Cardiac septum (tissue), 1 donor: Measurements from ENCODE around the gene FAM89A. TPM values are rescaled to one million over a fixed set of nuclear protein-coding genes. Genes with fewer than 3 reads are reported as not detected.

Experiments
- DNase-seq: peaks from one replicate; pipeline ENCODE4 v3.0.0-alpha.2; 2020; ENCODE audit warnings: low spot score
- intact Hi-C: fragments of 100-400 bp; cut with DNase I; formaldehyde crosslinking; loops from one replicate; pipeline ENCODE4 v1.14.0; 2022
- long read RNA-seq: library from polyadenylated mRNA; unstranded; transcript quantifications from one replicate; pipeline ENCODE4 v2.0.0, GENCODE V29; 2021
- total RNA-seq: library from RNA; stranded (reverse); fragmentation: NEBNext Ultra II Directional; extraction: Animal tissue kit (Norgen Biotek cat#: 25700); gene quantifications from one replicate; pipeline ENCODE4 v1.2.1, GENCODE V29; 2021
- donor health status: DM: no; HTN: no; CAD: no.

Gene FAM89A
- 4.1 TPM for total RNA-seq
- long read RNA-seq, transcript FAM89A-201 (2 exons, 1,495 nt) = major isoform, 18 of 18 reads
- long read RNA-seq, partial matches to known transcripts = 0 of 18 reads
- long read RNA-seq, other reads (novel, unspliced or antisense) = 0 of 18 reads

- no peak for DNase-seq
- intact Hi-C loops = no loop called here
Observed at GRCh38 chr1:231040019-231040799, at the start of gene FAM89A. FAM89A (minus strand) TSS chr1:231040254; CDS start chr1:231040211, 43 bp downstream.

GRCh38 chr1:231084353-231084752 is 44.3 kb upstream of the FAM89A start:
- intact Hi-C loops = no loop called here
- DNase-seq = no peak

- no peak for DNase-seq
- intact Hi-C loops = no loop called here
Observed at GRCh38 chr1:231079163-231079562, 39.1 kb upstream of the FAM89A start.

- intact Hi-C loops = no loop called here
- no peak for DNase-seq
Observed at GRCh38 chr1:231078250-231078649, 38.2 kb upstream of the FAM89A start.

DNA sequence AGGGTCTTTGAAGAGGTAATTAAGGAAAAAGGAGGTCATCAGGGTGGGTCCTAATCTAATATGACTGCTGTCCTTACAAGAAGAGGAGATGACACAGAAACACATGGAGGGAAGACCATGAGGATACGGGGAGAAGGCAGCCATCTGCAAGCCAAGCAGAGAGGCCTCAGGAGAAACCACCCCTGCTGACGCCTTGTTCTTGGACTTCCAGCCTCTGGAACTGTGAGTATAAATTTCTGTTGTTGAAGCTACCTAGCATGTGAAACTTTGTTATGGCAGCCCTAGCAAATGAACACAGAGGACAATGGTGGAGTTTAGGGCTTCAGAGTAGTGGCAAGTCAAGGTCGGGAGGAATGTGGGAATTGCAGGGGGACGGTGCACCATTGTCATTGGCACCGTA is 36.7 kb upstream of the FAM89A start:
- intact Hi-C loops = no loop called here

DNA sequence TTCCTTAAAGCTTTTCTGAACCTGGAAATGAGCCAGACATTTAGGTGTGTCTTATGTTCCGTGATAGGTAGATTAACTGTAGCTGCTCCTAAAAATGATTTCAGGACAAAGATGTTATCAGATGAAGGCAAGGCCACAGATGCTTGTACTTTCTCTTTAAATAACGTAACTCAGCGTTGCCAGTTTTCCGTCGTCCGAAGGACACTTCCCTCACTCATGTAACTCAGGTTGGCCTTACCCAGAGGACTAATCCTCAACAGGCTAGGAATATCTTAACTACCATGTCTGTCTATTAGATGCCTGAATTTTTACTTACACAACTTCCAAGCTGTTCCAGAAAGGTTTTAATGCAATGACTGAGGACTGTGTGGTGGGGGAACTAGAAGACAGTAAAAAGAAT is 35.4 kb upstream of the FAM89A start:
- intact Hi-C loops = no loop called here
- no peak for DNase-seq

More for the DNA sequence above, 36.7 kb upstream of the FAM89A start:
- no peak for DNase-seq

DNA sequence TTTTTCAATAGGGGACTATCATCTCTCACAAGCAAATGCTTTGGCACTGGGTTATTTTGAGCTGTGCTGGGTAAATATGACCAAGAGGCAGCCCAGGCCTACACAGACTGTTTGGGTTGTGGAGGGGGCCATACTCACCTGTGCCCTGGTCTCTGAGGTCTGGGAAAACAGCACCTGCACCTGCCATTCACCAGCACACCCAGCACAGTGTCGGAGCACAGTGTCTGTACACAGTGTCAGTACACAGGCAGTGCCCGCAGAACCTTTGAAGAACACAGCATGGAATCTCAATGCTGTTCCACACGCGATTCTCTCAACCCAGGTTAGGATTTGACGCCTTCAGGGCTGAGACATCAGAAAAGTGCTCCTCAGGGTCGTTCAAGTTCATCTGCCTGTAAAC is 35.0 kb upstream of the FAM89A start:
- intact Hi-C loops = no loop called here

DNA sequence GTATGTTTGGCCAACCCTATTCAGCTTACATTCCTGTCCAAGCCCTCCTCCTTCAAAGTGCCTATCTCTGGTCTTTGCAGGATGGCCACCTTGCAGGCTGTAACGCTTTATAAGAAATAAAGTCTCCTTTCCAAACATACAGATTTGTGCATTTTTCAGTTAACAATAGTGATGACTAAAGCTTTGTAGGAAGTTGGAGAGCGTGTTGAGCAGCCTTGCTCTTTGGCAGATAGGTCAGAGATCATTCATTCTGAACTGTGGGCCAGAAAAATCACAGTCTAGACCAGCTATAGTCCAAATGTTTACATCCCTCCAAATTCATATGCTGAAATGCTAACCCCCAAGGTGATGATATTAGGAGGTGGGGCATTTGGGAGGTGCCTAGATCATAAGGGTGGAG is 34.0 kb upstream of the FAM89A start:
- intact Hi-C loops = no loop called here

More for the DNA sequence above, 35.0 kb upstream of the FAM89A start:
- no peak for DNase-seq

DNA sequence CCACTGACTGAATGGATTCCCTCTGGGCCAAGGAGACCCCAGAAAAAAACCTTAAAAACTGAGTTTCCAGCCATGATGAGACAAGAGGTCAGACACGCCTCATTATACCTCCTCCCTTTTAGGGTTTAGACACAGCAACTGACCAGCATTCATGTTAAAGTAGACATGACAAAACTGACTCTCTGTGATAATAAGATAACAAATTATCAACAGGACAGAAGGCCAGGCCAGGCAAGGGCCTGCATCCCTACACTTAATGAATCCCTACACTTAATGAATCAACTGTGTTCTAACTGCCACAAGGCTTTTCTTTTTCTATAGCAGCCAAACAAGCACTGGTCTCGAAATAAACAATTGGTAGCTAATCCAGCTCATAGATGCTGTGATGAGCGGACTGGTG is 33.3 kb upstream of the FAM89A start:
- intact Hi-C loops = no loop called here
- DNase-seq = no peak

More for the DNA sequence above, 34.0 kb upstream of the FAM89A start:
- DNase-seq = no peak

DNA sequence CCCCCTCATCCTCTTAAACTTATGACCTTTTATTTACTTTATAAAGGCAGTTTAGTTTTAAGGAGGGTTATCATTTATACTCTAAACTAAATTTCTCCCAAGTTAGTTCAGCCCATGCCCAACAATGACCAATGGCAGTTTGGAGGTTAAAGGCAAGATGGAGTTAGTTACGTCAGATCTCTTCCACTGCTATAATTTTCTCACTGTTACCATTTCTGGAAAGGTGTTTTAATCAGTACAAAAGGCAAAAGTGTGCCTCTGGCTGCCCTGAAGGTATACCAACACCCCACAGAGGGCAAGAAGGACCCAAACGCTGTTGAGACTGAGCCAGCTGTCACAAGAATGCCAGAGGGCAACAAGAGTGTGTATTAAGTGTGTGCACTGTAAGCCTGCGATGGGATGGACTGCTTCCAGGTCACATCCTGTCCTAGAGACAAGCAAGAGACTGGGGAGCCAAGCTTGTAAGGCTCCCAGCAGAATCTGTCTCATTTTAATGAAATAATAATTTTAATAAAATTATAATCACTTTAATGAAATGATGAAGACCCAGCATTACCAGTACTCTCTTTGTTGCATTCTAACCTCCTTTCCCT is 32.5 kb upstream of the FAM89A start:
- intact Hi-C loops = no loop called here
- no peak for DNase-seq

DNA sequence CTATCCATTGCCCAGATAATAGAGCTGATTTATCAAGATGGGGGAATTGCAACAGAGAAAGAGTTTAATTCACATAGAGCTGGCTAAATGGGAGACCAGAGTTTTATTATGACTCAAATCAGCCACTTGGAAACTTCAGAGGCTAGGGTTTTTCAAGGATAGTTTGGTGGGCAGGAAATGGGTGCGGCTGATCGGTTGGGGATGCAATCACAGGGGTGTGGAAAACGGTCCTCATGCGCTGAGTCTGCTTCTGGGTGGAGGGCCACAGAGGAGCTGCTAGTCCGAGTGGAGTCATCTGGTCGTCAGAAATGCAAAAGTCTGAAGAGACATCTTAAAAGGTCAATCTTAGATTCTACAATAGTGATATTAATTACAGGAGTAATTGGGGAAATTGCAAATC is 32.0 kb upstream of the FAM89A start:
- intact Hi-C loops = no loop called here
- no peak for DNase-seq

GRCh38 chr1:231070758-231071444 is 30.8 kb upstream of the FAM89A start:
- no peak for DNase-seq
- intact Hi-C loops = no loop called here

- intact Hi-C loops = no loop called here
- no peak for DNase-seq
Observed at GRCh38 chr1:231069333-231069732, 29.3 kb upstream of the FAM89A start.

GRCh38 chr1:231068762-231069161 is 28.7 kb upstream of the FAM89A start:
- DNase-seq = no peak
- intact Hi-C loops = no loop called here

DNA sequence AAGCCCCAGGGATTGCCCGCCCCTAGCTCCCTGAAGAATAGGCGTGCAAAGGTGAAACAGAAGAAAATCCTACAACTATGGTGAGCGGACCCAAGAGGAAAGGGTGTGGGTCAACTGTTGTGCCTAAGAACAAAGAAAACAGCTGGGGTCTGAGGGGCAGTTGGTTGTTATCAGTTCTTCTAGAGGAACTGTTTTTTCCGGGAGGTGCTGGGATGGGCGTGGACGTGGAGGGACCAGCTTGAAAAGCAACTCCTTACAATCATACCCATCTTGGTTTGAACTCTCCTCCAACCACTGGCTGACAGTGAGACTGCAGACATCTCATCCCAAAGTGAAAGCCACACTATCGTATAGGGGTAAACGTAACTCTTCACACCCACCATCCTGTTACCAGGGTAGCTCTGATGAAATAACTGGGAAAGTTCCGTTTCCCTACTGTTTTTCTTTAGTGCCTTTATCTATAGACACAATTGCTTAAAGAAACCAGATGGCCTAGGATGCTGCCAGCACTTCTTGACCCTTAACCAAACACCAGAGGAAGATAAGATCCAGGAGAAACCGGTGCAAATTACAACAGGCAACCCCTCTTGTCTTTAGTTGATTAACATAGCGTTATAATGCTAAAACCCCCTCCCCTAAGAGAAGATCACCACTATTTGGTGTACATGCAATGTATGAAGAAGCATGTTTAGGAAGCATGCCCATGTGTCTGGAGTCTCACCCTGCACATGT is 25.6 kb upstream of the FAM89A start:
- DNase-seq = no peak
- intact Hi-C loops = no loop called here

- intact Hi-C loops = no loop called here
- no peak for DNase-seq
Observed at GRCh38 chr1:231064418-231064817, 24.4 kb upstream of the FAM89A start.

- DNase-seq = no peak
Observed at GRCh38 chr1:231063331-231063730, 23.3 kb upstream of the FAM89A start.

DNA sequence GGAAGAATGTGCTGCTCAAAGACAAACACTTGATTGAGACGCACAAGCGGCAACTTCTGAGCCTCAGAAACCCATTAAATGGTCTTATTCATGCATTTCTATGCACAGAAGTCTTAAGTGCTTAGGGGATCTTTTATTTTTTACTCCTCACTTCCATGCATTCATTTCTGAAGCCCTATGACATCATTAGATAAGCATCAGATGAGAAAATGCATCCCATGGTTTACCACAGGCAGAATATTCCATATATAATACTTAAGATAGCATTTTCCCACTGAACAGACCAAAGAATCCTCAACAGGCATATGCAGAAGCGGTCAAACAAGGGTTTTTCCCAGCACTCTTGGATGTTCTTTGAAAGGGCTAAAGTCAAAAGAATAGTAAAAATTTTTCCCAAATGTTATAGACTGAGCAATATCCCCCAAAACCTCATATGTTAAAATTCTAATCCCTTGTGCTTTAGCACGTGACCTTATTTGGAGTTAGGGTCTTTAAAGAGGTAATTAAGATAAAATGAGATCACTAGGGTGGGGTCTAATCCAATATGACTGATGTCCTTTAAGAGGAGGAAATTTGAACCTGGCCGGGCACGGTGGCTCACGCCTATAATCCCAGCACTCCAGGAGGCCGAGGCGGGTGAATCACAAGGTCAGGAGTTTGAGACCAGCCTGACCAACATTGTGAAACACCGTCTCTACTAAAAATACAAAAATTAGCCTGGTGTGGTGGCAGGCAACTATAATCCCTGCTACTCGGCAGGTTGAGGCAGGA is 22.6 kb upstream of the FAM89A start:
- no peak for DNase-seq
- intact Hi-C loops = no loop called here

More at GRCh38 chr1:231063331-231063730, 23.3 kb upstream of the FAM89A start:
- intact Hi-C loops = no loop called here

DNA sequence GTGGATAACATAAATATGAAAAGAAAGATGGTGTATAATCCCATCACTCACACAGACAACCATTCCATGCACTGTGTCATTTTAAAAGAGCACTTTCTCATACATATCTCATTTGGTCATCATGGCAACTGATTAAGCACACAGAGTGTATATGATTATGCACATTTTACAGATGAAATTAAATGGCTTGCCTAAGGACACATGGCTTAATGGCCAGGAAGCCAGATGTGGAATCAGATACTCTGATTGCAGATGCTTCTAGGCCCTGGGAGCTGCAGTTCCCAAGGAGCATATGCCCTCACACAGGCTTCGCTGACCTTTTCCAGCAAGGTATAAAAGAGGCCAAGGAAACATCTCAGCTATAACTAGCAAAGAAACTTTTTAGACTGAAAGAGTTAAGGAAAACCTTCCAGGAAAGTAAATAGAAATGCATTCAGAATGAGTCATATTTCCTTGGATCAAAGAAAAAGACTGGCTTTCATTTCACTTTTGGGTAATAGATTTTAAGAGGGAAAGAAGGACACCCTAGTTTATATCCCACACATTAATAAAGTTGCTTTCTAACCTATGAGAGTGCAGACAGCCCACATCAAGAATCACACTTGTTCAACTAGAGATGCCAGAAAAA is 19.6 kb upstream of the FAM89A start:
- DNase-seq = no peak
- intact Hi-C loops = no loop called here
